IMR-90 (cell line): ENCODE measurements around the gene SPATA24. TPM values are rescaled to one million over a fixed set of nuclear protein-coding genes. Genes with fewer than 3 reads are reported as not detected.

Source experiments
- ATAC-seq: fragments of 200-7000 bp; cut with Tn5 transposase; 2 replicates; pipeline ENCODE4 v1.9.1; 2020; ENCODE audit warnings: low read depth, mild to moderate bottlenecking, moderate library complexity
- BruUV-seq: library from RNA; stranded (reverse); fragments of 400-500 nt; replicated peaks from 2 replicates; lab custom pipeline; 2021; lab: Mats Ljungman, UMichigan
- CTCF ChIA-PET: fragments of 300-600 bp; formaldehyde crosslinking; extraction: SDS; loops from one replicate; lab custom pipeline; 2021; ENCODE audit warnings: antibody characterized with exemption; lab: Yijun Ruan, JAX
- POLR2A ChIA-PET: fragments of 300-600 bp; sonication (Branson Sonifier 250); formaldehyde crosslinking; loops from one replicate; lab custom pipeline; 2022; ENCODE audit warnings: antibody characterized with exemption; ENCODE audit not compliant: unreplicated experiment; lab: Charles Lee
- DNase-seq: peaks from one replicate; pipeline ENCODE4 v3.0.0; 2013
- H2AFZ ChIP-seq: replicated peaks from 2 replicates; pipeline ENCODE3; 2013; ENCODE audit warnings: low read length, mild to moderate bottlenecking; ENCODE audit not compliant: poor library complexity
- H2AK5ac ChIP-seq: 2 replicates; pipeline ENCODE4 v1.6.1; 2013; ENCODE audit warnings: low read depth, low read length, inconsistent platforms
- H2AK9ac ChIP-seq: replicated peaks from 2 replicates; pipeline ENCODE3; 2013; ENCODE audit warnings: mild to moderate bottlenecking, low read depth, low read length, moderate library complexity; ENCODE audit not compliant: poor library complexity
- H2BK120ac ChIP-seq: 2 replicates; pipeline ENCODE4 v1.6.1; 2013; ENCODE audit warnings: low read depth, low read length, inconsistent platforms
- H2BK15ac ChIP-seq: 3 replicates; pipeline ENCODE4 v1.6.1; 2013; ENCODE audit warnings: low read depth, low read length, inconsistent platforms
- H2BK20ac ChIP-seq: 2 replicates; pipeline ENCODE4 v1.6.1; 2013; ENCODE audit warnings: low read depth, mild to moderate bottlenecking, inconsistent platforms, low read length, moderate library complexity
- H2BK5ac ChIP-seq: 2 replicates; pipeline ENCODE4 v1.6.1; 2013; ENCODE audit warnings: mild to moderate bottlenecking, low read depth, low read length, inconsistent platforms; ENCODE audit not compliant: poor library complexity, severe bottlenecking
- H3K14ac ChIP-seq: replicated peaks from 2 replicates; pipeline ENCODE4 v1.6.1; 2013; ENCODE audit warnings: low read depth, low read length, inconsistent platforms
- H3K18ac ChIP-seq: 2 replicates; pipeline ENCODE4 v1.6.1; 2013; ENCODE audit warnings: low read depth, low read length, control low read depth
- H3K23ac ChIP-seq: 2 replicates; pipeline ENCODE4 v1.6.1; 2013; ENCODE audit warnings: low read depth, low read length, inconsistent platforms
- H3K27ac ChIP-seq: 2 replicates; pipeline ENCODE4 v1.5.1; 2013; ENCODE audit warnings: mild to moderate bottlenecking, control low read depth, low read length; ENCODE audit not compliant: insufficient read depth
- H3K27me3 ChIP-seq: 2 replicates; pipeline ENCODE4 v1.6.1; 2013; ENCODE audit warnings: low read length; ENCODE audit not compliant: control insufficient read depth, insufficient read depth
- H3K36me3 ChIP-seq: 2 replicates; pipeline ENCODE4 v1.6.1; 2013; ENCODE audit warnings: low read length, mixed read lengths; ENCODE audit not compliant: control insufficient read depth, insufficient read depth
- H3K4ac ChIP-seq: 2 replicates; pipeline ENCODE4 v1.6.1; 2013; ENCODE audit warnings: low read depth, low read length, inconsistent platforms
- H3K4me1 ChIP-seq: 2 replicates; pipeline ENCODE4 v1.6.1; 2013; ENCODE audit warnings: low read length, mixed read lengths; ENCODE audit not compliant: control insufficient read depth, insufficient read depth
- H3K4me2 ChIP-seq: 2 replicates; pipeline ENCODE4 v1.6.1; 2013; ENCODE audit warnings: low read depth, mild to moderate bottlenecking, control low read depth, low read length, moderate library complexity
- H3K4me3 ChIP-seq: 2 replicates; pipeline ENCODE4 v1.5.1; 2013; ENCODE audit warnings: low read depth, mild to moderate bottlenecking, control low read depth, low read length, moderate library complexity; ENCODE audit not compliant: insufficient read depth
- H3K56ac ChIP-seq: 2 replicates; pipeline ENCODE4 v1.6.1; 2013; ENCODE audit warnings: low read length, inconsistent platforms; ENCODE audit not compliant: insufficient read depth; ENCODE audit errors: extremely low read depth
- H3K79me1 ChIP-seq, 2 experiments: 2 replicates each; pipeline ENCODE4 v1.6.1; 2013; ENCODE audit warnings: low read length in 2 of 2, inconsistent platforms in 1 of 2, low read depth in 1 of 2
- H3K9ac ChIP-seq: 2 replicates; pipeline ENCODE4 v1.6.1; 2013; ENCODE audit warnings: low read depth, low read length, control low read depth
- H3K9me1 ChIP-seq: 2 replicates; pipeline ENCODE4 v1.6.1; 2013; ENCODE audit warnings: low read length, inconsistent platforms; ENCODE audit not compliant: insufficient read depth
- H3K9me3 ChIP-seq: 2 replicates; pipeline ENCODE4 v1.6.1; 2013; ENCODE audit warnings: low read length; ENCODE audit not compliant: control insufficient read depth, insufficient read depth
- H4K20me1 ChIP-seq: 2 replicates; pipeline ENCODE4 v1.6.1; 2013; ENCODE audit warnings: low read length, inconsistent platforms; ENCODE audit not compliant: insufficient read depth
- H4K5ac ChIP-seq: 2 replicates; pipeline ENCODE4 v1.6.1; 2013; ENCODE audit warnings: mild to moderate bottlenecking, low read depth, low read length, control low read depth
- H4K8ac ChIP-seq, 2 experiments: 2 replicates each; pipeline ENCODE4 v1.6.1; 2013; ENCODE audit warnings: low read depth in 2 of 2, low read length in 2 of 2, control low read depth in 1 of 2, inconsistent platforms in 1 of 2
- H4K91ac ChIP-seq: 2 replicates; pipeline ENCODE4 v1.6.1; 2013; ENCODE audit warnings: low read depth, low read length, inconsistent platforms; ENCODE audit not compliant: insufficient read depth
- BHLHE40 ChIP-seq: fragments of 150-350 bp; IDR thresholded peaks from 2 replicates; pipeline ENCODE4 v1.6.1; 2016; ENCODE audit warnings: mild to moderate bottlenecking, low read depth, low read length
- CEBPB ChIP-seq: IDR thresholded peaks from 2 replicates; pipeline ENCODE4 v1.6.1; 2012; ENCODE audit warnings: low read depth, low read length, improper control_type of control experiment
- CHD1 ChIP-seq: IDR thresholded peaks from 2 replicates; pipeline ENCODE4 v1.6.1; 2012; ENCODE audit warnings: low read depth, low read length, improper control_type of control experiment
- FOS ChIP-seq: fragments of 150-350 bp; IDR thresholded peaks from 2 replicates; pipeline ENCODE4 v1.6.1; 2016; ENCODE audit warnings: low read depth, low read length
- MAFK ChIP-seq: IDR thresholded peaks from 2 replicates; pipeline ENCODE4 v1.6.1; 2012; ENCODE audit warnings: low read depth, low read length, improper control_type of control experiment
- MAZ ChIP-seq: IDR thresholded peaks from 2 replicates; pipeline ENCODE4 v1.6.1; 2012; ENCODE audit warnings: low read depth, mild to moderate bottlenecking, low read length, improper control_type of control experiment, moderate library complexity, borderline replicate concordance
- MXI1 ChIP-seq: IDR thresholded peaks from 2 replicates; pipeline ENCODE4 v1.6.1; 2012; ENCODE audit warnings: low read depth, mild to moderate bottlenecking, low read length, moderate library complexity, borderline replicate concordance
- NFE2L2 ChIP-seq: fragments of 150-350 bp; IDR thresholded peaks from 2 replicates; pipeline ENCODE4 v1.6.1; 2016; ENCODE audit warnings: low read depth, mild to moderate bottlenecking, low read length
- POLR2A ChIP-seq: IDR thresholded peaks from 2 replicates; pipeline ENCODE4 v1.6.1; 2012; ENCODE audit warnings: mild to moderate bottlenecking, low read depth, low read length
- RAD21 ChIP-seq: IDR thresholded peaks from 2 replicates; pipeline ENCODE4 v1.6.1; 2012; ENCODE audit warnings: low read length, improper control_type of control experiment
- RCOR1 ChIP-seq: IDR thresholded peaks from 2 replicates; pipeline ENCODE4 v1.6.1; 2012; ENCODE audit warnings: mild to moderate bottlenecking, low read length, improper control_type of control experiment; ENCODE audit not compliant: insufficient replicate concordance
- RFX5 ChIP-seq: IDR thresholded peaks from 2 replicates; pipeline ENCODE4 v1.8.0; 2012; ENCODE audit warnings: low read depth, mild to moderate bottlenecking, low read length, moderate library complexity
- SMC3 ChIP-seq: fragments of 150-350 bp; IDR thresholded peaks from 2 replicates; pipeline ENCODE4 v1.6.1; 2016; ENCODE audit warnings: low read depth, mild to moderate bottlenecking, antibody characterized with exemption, low read length, moderate library complexity
- USF2 ChIP-seq: fragments of 150-350 bp; IDR thresholded peaks from 2 replicates; pipeline ENCODE4 v1.6.1; 2017; ENCODE audit warnings: mild to moderate bottlenecking, antibody characterized with exemption, low read length, low read depth
- WGBS, 2 experiments: methylation state at CpG; one replicate each; pipeline versions ENCODE4 v1.1.5 to v1.1.7; 2013; ENCODE audit warnings: missing lambda C conversion rate in 2 of 2; ENCODE audit not compliant: insufficient read length in 1 of 2; ENCODE audit errors: extremely low coverage in 2 of 2; 5-methylcytosine and 5-hydroxymethylcytosine counted together
- dilution Hi-C: fragments of 300-500 bp; cut with HindIII; formaldehyde crosslinking; loops from one replicate; pipeline ENCODE4 v1.14.3; 2018; ENCODE audit warnings: low sequenced_read_pairs; ENCODE audit not compliant: unreplicated experiment
- in situ Hi-C: fragments of 300-500 bp; cut with MboI; formaldehyde crosslinking; loops from 3 replicates; pipeline ENCODE4 v1.14.3; 2019; ENCODE audit warnings: low sequenced_read_pairs, inconsistent platforms, mixed read lengths
- intact Hi-C: fragments of 100-400 bp; cut with micrococcal nuclease; formaldehyde crosslinking; loops from 2 replicates; pipeline ENCODE4 v1.10.0; 2022
- polyA plus RNA-seq, 3 experiments: library from polyadenylated mRNA; depleted of rRNA; stranded (reverse); fragments of >200 nt; gene quantifications; 2 replicates each; pipeline ENCODE4 v1.2.3, GENCODE V29; 2012; ENCODE audit warnings: low replicate concordance in 1 of 3
- total RNA-seq: library from RNA; depleted of rRNA; stranded (reverse); fragments of >200 nt; gene quantifications from 2 replicates; pipeline ENCODE4 v1.2.3, GENCODE V29; 2012
- TF ChIP-seq, protein P1 (sequence below): conservative IDR thresholded peaks from 2 replicates; pipeline ENCODE4 v1.5.1; 2012; ENCODE audit warnings: mild to moderate bottlenecking, low read depth, low read length, improper control_type of control experiment
- TF ChIP-seq, protein P2 (sequence below): fragments of 150-350 bp; IDR thresholded peaks from 2 replicates; pipeline ENCODE4 v1.6.1; 2016; ENCODE audit warnings: low read depth, mild to moderate bottlenecking, low read length, moderate library complexity, borderline replicate concordance

Gene SPATA24
- total and polyA plus RNA-seq, 2 of the 4 experiments (the other 2 are of a cell fraction): 4.1 to 4.3 TPM

GRCh38 chr5:139382807-139383206 is 21.1 kb downstream of the SPATA24 start:
- ATAC-seq (no peak), DNase-seq (no peak)
- Histone ChIP-seq H4K20me1 (no peaks in the 10 kb centered on the region), H3K4me1 (peaks cover 3% of the 10 kb centered on the region; the same call in 1 of the 2 replicates), H3K14ac (no peak overlapping the region), H2AK9ac (no peak overlapping the region), H3K23ac (no peak overlapping the region), H4K5ac (no peak overlapping the region), H3K9me1 (no peaks in the 10 kb centered on the region), H2AK5ac (no peak overlapping the region), H2BK20ac (no peak overlapping the region), H3K27ac (no peak overlapping the region), H3K9ac (no peak overlapping the region), H4K91ac (no peak overlapping the region), H3K4ac (no peak overlapping the region), H3K56ac (no peak overlapping the region), H3K4me3 (no peak overlapping the region), H2BK15ac (no peak overlapping the region), H2BK120ac (no peak overlapping the region), H2AFZ (no peak overlapping the region), H3K36me3 (peaks cover 2% of the 10 kb centered on the region; the same call in 1 of the 2 replicates), H4K8ac (no peak overlapping the region), H2BK5ac (no peak overlapping the region), H3K27me3 (no peaks in the 10 kb centered on the region), H3K18ac (no peak overlapping the region), H3K9me3 (no peaks in the 10 kb centered on the region), H3K79me1 (no peaks in the 10 kb centered on the region), H3K4me2 (no peak overlapping the region)
- TF ChIP-seq POLR2A (no peak), RFX5 (no peak), SMC3 (no peak), MAFK (no peak), RCOR1 (no peak), MXI1 (no peak), RAD21 (no peak), USF2 (no peak), NFE2L2 (no peak), CEBPB (no peak), CHD1 (no peak), MAZ (no peak), BHLHE40 (no peak), FOS (no peak)
- TF ChIP-seq, protein P1, sequence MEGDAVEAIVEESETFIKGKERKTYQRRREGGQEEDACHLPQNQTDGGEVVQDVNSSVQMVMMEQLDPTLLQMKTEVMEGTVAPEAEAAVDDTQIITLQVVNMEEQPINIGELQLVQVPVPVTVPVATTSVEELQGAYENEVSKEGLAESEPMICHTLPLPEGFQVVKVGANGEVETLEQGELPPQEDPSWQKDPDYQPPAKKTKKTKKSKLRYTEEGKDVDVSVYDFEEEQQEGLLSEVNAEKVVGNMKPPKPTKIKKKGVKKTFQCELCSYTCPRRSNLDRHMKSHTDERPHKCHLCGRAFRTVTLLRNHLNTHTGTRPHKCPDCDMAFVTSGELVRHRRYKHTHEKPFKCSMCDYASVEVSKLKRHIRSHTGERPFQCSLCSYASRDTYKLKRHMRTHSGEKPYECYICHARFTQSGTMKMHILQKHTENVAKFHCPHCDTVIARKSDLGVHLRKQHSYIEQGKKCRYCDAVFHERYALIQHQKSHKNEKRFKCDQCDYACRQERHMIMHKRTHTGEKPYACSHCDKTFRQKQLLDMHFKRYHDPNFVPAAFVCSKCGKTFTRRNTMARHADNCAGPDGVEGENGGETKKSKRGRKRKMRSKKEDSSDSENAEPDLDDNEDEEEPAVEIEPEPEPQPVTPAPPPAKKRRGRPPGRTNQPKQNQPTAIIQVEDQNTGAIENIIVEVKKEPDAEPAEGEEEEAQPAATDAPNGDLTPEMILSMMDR: no peak
- TF ChIP-seq, protein P2, sequence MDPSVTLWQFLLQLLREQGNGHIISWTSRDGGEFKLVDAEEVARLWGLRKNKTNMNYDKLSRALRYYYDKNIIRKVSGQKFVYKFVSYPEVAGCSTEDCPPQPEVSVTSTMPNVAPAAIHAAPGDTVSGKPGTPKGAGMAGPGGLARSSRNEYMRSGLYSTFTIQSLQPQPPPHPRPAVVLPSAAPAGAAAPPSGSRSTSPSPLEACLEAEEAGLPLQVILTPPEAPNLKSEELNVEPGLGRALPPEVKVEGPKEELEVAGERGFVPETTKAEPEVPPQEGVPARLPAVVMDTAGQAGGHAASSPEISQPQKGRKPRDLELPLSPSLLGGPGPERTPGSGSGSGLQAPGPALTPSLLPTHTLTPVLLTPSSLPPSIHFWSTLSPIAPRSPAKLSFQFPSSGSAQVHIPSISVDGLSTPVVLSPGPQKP: no peak
- ChIA-PET POLR2A (no interaction called here), CTCF (no interaction called here)
- intact Hi-C loops (no loop called here), dilution Hi-C loops (no loop called here), in situ Hi-C loops (no loop called here)
- BruUV-seq: no TSS peak
- no CpG with 5 or more reads among the region's 3 CpGs for WGBS, 2 experiments
